GM19035 (cell line): Measurements from ENCODE around the gene SYT12.

Experiments used
- ATAC-seq: cut with Tn5 transposase; IDR thresholded peaks from one replicate; pipeline ENCODE4 v1.9.1; 2021; ENCODE audit not compliant: unreplicated experiment

Gene SYT12

DNA sequence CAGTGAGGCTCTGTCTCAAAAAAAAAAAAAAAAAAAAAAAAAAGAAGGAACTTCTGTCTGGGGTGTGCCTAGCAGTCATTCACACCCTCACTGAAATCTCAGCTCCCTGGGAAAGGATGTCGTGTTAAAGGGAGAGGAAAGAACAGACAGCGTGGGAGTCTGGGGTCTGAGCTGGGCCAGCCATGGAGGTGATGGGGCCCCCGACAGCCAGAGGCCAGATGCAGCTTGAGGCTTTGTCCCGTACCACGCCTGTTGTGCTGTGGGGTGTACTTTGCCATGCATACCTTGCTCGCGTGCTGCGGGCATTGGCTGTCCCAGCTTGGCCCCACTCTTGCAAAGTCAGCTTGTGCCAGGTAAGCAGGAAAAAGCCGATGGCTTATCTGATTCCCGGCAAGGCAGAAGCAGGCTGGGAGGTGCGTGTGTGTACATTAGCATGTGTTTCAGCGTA, 4.6 kb downstream of the SYT12 start:
- ATAC-seq, result no peak

DNA sequence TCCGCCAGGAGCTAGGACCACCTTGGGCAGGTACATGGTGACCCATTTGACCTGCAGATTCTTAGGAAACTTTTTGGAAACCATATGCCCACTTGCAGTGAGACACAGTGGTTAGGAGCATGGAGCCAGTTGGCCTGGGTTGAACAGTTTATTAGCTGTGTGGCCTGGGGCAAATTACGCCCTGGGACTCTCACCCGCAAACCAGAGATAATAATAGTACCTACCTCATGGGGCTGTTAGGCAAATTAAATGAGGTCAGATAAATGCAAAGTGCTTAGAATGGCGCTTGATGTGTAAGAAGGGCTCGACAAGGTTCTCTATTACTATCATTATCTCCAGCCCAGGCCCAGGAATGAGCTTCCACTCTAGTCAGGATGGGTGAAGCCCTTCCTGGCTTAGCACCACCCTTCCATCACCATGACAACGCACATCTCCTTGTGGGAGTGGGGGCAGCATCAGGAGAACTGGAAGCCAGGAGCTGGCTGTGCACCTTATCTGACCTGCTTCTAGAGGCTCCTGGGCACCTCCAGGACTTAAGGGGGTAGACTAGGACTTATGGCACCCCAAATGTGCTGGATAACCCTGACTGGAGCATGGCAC, 5.1 kb downstream of the SYT12 start:
- ATAC-seq, result peak; percentile 79

DNA sequence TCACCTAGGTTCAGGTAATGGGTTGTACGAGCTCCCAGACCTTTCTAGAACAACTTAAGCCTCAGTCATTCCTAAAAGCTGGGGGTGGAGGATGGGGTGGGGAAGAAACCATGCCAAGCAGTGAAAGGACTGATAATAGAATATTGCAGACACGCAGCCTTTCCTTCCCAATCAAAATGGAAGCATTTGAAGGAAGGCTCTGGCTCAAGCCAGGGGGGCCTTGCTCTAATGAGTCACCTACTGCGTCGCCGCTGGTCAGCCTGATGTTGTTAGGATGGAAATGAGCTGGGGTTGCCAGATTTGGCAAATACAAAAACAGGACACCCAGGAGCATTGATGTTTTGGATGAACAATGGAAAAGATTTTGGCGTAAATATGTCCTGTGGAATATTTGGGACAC, 6.2 kb downstream of the SYT12 start:
- no peak for ATAC-seq

DNA sequence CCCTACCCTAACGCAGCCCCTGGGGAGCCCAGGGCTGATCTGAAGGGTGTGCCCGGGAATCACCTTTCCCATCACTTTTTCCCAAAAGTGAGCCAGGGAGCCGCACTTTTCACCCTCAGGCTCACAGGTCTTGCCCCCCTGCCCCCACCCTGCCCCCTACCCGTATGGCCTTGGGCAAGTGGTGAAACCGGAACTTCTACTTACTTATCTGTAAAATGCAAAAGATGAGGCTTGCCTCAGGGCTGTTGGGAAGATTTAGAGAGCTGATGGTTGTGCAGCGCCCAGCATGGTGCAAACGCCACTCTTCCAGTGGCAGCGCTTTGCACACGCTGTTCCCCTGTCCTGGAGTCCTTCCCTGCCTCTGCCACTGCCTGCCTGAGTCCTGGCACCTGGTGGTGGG, 8.0 kb downstream of the SYT12 start:
- ATAC-seq, result no peak

DNA sequence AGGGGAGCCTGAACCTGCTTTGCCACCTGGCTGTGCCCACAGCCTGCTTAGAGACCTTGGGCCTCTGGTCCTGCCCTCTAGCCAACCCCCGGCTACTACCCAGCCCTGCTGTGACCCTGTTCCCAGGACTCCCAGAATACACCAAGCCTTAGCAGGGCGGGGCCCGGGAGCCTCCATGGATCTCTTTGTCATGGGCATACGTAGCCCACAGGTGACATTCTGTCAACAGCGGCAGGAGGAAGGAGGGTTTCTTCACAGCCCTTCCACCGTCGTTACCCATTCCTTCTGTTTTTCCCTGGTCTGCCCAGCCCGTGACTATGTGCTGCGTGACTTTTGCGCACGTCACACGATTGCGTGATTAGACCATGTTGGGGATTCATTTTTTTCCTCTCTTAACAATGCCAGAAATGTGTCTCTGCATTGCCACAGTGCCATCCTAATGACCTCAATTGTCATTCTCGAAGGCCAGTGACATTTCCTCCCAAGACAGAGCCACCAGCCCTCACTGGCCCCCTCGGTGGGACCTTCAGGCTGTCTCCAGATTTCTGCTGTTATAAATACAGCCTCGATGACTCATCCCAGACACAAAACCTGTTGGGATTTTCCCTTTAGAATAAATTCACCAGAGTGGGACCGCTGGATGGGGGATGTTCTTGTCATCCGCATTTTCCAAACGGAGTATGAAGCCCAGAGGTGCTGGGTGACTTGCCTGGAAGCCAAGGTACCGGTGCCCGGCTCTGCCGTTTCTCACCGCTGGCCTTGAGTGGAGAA, 9.0 kb downstream of the SYT12 start:
- no peak for ATAC-seq

DNA sequence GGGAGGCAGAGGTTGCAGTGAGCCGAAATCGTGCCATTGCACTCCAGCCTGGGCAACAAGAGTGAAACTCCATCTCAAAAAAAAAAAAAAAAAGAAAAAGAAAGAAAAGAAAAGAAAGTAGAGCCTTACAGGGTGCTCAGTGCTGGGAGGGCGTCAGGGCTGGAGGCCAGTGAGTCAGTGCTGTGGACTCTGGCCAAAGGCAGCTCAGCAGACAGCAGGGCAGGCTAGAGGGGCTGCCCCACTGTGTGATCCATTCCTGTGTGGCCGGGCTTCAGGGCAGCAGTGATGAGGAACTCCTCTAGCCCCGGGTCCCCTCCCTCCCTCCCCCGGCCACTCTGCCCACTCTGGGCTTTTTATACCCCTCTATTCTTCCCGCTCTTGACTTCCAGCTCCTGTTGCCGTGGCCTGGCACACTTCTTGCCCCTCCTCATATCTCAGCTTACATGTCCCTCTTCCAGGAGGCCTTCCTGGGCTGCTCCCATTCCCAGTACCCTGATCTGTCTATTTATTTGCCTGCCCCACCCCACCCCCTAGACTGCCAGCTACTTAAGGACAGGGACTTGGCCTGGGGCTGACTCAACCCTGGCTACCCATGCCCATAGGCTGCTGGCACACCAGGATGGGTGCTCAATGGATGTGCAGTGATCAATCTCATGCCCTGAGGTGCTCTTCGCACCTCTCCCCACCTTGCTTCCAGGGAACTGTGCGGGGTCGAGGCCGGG, 10.1 kb downstream of the SYT12 start:
- ATAC-seq, result no peak

DNA sequence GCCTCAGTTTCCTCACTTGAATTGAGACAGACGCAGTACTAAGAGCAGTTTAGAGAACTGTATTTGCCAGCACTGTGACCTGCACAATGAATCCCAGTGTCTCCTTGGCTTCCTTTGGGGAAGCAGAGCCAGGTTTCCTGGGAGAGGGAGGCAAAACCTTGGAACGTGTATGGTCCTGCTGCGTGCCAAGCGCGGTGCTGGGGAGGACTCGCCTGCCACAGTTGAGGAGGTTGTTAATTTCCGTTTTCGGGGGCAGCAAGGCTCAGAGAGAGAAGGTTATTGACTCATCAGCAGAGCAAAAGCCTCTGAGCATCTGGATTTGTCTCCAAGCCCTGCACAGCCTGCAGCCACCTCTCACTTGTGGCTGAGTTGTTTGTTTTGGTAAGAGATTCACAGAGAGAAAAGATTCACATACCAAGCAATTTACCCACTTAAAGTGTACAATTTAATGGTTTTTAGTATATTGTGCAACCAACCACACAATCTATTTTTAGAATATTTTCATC, 10.8 kb downstream of the SYT12 start:
- ATAC-seq, result no peak

DNA sequence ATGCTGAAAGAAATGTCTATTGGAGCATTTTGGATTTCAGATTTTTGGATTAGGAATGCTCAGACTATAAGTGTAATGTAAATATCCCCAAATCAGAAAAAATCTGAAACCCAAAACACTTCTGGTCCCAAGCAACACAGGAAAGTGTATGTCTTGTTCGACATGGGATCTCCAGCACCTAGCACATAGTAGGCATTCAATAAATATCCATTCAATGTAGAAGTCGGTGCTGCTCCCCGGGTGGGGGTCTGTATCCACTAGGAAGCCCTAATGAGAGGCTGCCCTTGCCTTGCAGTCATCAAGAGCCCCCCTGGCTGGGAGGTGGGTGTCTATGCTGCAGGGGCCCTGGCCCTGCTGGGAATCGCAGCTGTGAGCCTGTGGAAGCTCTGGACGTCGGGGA, 11.4 kb downstream of the SYT12 start:
- ATAC-seq, result no peak

DNA sequence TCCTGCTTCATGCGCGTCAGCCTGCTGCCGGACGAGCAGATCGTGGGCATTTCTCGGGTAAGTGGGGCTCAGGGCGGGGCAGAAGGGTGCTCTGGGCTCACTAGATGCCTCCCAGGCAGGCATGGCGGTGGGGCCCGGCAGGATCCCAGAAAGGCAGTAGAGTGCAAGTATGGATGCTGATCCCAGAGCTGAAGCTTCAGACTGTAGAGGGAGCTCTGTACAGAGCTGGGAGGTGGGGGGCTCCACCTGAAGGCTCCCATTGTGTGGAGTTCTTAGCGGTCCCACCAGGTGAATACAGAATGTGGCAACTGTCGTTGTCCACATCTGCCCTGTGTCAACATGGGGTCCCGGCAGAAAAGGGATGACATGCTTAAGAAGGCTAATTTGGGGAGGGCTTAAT, 17.2 kb downstream of the SYT12 start:
- ATAC-seq, result no peak

DNA sequence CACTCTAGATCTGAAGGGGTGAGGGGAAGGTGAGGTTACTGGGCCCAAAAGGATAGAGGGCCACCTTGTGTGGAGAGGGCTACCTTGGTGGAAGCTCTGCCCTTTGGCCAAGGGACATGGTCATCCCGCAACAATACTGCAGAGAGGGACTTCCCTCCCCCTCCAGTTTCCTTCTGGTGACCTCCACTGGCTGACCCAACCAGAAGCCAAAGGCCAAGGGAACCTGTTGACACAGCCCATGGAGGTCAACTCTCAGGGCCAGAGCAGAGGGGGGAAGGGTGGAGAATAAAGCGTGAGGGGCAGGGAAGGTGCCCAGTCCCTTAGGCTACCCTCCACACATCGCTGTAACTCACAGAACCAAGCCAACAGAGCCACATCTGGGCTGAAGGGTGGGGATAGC, 18.7 kb downstream of the SYT12 start:
- ATAC-seq, result no peak

DNA sequence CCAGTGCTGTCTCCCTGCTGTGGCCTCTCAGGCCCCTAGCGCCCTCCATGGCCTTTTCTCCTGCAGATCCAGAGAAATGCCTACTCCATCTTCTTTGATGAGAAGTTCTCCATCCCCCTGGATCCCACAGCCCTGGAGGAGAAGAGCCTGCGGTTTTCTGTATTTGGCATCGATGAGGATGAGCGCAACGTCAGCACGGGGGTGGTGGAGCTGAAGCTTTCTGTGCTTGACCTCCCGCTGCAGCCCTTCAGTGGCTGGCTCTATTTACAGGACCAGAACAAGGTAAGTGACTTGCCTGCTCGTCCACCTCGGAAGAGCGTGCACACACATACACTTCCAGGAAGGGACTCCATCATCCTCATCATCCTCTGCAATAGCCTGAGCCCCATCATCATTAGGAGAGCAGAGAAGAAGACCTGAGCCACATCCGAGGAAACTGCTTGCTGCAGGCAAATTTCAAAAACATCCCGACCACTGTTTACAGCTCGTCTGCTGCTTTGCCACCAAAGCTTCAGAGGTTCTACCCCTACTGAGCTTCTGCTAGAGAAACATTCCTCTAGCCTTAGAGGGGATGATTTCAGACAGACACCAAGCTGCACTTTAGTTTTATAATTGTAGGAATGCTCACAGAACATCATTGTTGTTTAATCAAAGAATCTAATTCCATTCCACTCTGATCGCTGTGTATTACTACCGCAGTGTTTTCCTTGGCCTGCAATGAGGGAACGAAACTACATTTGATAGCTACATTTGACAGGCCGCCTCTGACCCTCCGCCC, 20.8 kb downstream of the SYT12 start:
- no peak for ATAC-seq

DNA sequence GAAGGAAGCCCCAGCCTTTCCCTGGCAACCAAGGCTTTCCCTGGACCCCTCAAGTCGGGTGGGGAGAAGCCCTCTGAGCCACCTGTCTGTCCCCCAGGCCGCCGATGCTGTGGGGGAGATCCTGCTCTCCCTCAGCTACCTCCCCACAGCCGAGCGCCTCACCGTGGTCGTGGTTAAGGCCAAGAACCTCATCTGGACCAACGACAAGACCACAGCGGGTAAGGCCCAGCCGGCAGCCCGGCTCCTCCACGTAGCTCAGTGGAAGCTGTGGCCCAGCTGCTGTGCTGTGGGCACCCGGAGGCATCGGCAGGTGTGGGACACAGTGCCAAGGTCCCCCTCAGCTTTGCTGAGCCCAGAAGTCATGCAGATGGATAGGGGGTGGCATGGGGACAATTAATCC, 21.6 kb downstream of the SYT12 start:
- ATAC-seq, result no peak

DNA sequence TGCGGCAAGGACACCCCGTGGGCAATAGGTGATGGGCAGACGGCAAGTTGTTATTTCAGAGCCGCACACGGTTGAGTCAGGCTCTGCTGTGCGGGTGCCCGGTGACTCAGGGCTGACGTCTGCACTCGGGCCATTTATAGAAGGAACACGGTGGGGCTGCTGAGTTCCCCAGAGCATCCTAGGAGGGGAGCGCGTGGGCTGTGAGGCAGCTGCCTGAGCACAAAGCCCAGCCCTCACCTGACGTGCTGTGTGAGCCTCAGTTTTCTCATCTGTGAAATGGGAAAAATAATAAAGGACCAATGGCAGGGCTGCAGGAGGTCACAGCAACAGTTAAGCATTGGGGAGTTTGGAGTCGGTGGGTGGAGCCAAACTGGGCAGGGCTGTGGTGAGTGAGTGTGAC, 22.4 kb downstream of the SYT12 start:
- ATAC-seq, result no peak

DNA sequence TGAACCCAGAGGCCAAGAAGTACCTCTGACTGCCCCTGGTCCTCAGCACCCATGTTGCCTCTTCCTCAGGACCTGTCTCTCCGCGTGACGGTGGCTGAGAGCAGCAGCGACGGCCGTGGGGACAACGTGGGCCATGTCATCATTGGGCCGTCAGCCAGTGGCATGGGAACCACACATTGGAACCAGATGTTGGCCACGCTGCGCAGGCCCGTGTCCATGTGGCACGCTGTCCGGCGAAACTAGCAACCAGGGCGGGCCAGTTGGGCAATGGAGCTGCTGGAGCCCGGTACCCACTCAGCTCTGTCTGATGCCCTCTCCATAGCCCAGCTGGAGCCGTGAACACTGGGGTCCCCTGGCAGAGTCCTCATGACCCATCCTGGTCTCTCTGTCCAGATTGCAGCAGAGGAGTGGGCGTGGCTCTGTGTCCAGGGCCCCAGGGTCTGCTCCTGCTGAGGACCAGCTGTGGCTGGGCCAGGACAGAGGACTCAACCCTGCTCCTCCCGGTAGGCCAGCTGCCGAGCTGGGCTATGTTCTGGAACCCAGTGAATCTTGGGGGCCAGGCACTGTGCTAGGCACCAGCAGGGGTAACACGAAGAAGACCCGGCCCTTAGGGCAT, 25.7 kb downstream of the SYT12 start:
- no peak for ATAC-seq

DNA sequence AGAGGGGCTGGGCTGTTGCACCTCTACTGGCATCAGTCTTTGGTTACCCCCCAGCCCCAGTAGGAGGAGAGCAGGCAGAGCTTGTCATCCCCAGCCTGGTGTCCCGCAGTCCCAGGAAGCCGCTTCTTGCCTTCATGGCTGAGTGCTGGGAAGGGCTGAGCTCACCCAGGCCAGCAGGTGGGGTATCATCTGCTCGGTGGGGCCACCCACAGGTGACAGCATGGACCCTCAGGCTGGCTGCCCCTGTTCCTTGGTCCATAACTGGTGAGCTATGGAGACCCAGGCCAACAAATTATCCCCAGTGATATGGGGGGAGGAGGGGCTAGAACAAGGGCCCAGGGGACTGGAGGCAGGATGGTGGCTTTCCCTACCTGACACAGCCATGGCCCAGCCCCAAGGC, 27.2 kb downstream of the SYT12 start:
- no peak for ATAC-seq

DNA sequence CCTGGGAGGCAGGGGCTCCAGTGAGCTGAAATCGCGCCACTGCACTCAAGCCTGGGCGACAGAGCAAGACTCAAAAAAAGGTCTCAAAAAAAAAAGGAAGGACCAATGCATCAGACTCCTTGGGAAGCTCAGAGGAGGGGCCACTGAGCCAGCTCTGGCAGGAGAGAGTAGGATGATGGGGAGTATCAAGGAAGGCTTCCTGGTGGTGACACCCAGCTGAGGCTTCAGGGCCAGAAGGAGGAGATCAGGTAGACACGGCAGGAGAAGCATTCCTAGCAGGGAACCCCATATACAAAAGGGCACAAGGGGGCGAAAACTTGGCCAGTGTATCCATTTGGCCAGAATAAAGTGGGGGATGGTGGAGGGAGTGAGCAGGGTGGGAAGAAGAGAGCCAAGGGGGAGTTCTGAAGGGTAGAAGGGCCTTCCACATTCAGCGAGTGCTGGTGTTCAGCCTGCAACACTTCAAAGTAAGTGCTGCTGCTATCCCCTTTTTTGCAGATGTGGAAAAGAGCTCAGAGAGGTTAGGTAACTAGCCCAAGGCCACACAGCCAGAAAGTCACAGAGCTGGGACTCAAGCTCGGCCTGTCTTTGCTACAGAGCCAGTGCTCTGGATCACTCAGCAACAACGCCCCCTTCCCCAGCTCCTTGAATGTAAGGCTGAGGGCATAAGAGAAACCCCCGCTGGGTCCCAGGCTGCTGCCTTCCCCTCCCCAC, 28.4 kb downstream of the SYT12 start:
- no peak for ATAC-seq

DNA sequence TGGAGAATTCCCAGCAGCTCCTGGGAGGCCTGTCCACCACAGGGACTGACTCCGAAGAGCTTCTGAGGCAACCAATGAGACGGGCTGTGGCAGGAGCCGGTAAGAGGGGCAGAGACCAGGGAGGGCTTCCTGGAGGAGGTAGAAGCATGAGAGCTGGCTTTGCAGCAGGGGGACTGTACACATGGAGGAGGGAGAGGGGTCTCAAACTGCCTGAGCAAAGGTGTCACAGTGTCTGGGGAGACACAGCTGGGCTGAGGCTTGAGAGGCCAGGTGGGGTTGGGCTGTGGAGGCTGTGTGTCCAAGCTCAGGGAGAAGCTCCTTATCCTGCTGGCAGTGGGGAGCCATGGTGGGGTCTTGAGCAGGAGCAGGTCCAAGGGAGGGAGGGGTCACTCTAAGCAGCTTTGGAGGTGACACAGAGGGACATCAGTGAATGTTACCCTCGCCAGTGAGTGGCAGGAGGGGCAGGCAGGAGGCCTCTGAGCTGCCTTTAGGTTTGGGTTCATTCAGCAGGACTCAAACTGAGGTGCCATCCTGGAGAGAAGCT, 29.1 kb downstream of the SYT12 start:
- ATAC-seq, result no peak

DNA sequence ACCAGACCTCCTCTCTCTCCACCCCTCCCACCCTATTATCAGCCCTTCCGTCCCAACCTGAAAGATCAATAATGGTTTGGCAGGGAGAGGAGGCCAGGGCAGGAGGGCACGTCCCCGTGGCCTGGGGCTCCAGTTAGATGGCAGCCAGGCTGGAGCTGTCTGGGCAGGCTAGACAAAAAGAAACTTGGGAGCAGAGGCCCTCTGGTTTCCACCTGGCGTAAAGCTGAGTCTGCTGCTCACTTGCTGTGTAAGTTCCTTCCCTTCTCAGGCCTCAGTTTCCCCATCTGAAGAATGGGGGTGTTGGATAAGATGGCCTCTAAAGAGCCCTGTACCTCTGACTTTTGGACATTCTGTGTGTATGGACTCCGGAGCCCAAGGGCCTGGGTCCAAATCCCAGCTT, 30.0 kb downstream of the SYT12 start:
- ATAC-seq, result no peak

DNA sequence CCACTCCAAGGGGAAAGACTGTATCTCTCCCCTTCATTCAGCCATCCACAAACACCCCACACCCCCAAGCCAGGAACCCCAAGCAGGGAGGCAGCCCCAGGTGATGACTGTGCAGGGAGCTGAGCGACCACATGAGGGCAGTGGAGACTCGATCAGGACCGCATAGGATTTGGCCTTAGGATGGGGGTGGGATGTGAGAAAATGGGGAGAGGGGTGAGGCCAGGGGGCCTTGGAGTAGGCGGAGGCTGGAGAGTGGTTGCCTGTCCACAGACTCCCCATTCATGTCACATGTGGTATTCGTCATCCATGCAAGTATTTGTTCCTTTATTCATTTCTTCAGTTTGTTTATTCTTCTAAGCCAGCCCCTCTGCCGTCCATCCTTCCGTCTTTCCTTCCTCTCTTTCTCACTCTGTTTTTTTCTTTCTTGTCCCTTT, 31.0 kb downstream of the SYT12 start:
- no peak for ATAC-seq

DNA sequence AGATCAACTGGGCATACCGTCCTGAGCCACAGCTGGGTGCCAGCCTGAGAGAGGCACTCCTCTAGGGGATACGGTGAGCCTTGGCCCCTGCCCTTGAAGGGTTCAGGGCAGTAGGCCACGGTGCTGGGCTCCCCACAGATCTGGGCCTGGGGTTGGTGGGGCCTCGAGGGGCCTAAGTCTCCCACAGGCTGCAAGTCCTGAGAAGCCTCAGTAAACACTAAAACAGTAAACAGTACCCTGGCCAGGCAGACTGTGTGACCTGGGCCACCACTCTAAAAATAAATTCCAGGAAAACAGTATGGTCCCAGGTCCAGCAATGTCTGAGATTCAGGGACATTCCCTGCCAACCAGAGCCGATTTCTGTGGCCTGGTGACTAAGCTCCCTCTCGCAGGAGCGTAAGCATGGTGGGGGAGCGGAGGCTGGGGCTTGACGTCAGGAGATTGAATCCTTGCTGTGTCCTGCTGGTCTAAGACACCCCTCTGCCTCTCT, 31.5 kb downstream of the SYT12 start:
- no peak for ATAC-seq
